Muscle of arm (tissue), 12 donors: ENCODE data around the gene FSIP1. TPM values are rescaled to one million over a fixed set of nuclear protein-coding genes. Genes with fewer than 3 reads are reported as not detected.

Experiments
- DNase-seq: peaks from one replicate; pipeline ENCODE4 v3.0.0-alpha.2; 2013
- polyA plus RNA-seq, 12 donors: library from polyadenylated mRNA; unstranded; fragments of 120-200 nt; gene quantifications; one replicate each; pipeline ENCODE4 v1.2.1, GENCODE V29; 2013; ENCODE audit not compliant: insufficient read length in 12 of 12

FSIP1 gene
- polyA plus RNA-seq, 12 donors, result 0.11 to 0.97 (median 0.43) TPM; not detected in 2

DNA sequence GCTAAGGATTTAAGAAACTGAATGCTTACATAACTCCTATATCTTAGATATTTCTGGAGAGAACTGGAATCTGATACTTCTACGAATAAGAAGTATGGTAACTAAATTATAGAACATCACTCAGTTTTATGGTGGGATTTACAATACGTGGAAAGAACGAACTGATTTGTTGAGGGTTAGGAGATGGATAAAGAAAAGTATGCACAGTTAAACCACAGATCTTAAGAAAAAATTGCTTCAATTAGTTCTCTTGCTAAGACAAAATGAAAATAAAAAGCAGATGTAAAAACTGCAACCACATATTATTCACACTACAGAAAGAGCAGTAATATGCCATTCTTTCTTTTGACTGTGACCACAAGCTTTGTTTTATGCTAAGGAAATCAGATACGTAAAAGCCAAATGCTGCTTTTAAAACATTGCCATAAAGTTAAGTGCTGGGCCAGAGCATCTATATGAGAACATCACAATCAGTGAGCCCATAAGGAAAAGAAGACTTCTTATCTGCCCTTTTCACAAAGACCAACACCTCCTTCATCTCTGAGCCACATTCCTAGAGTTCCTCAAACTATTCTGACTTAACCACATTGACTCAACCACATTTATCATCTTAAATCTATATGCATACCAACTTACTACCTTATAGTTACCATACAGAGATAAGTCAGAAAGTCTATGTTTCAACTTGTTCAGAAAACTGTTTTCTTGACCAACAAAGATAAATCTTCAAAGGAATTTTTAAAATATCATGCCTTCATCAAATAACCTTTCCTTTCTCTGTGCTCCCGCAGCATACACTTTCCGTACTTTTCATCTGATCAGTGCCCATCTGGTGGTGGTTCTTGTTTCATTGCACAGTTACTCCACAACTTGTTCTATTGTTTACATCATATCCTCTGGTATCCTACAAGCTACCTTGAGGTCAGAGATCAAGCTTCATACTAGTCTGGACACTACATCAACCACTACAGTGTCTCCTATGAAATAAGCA, 61.7 kb downstream of the FSIP1 start:
- no peak for DNase-seq

DNA sequence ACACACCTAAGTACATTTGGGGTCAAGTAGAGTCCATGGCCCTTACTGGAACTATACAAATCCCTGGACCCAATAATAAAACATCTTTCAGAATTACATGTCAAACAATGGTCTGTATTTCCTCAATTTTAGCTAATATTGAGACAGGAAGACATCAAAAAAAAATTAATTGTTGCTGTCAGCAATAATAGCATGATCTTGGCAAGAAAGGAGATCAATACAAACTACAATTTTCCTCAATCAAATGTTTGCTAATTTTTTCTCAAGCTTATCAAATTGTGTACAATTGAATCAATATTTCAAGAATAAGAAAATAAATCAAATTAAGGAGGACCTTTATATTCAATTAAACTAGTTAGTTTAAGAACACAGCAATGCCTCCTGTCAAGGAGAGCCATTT, 62.6 kb downstream of the FSIP1 start:
- no peak for DNase-seq

DNA sequence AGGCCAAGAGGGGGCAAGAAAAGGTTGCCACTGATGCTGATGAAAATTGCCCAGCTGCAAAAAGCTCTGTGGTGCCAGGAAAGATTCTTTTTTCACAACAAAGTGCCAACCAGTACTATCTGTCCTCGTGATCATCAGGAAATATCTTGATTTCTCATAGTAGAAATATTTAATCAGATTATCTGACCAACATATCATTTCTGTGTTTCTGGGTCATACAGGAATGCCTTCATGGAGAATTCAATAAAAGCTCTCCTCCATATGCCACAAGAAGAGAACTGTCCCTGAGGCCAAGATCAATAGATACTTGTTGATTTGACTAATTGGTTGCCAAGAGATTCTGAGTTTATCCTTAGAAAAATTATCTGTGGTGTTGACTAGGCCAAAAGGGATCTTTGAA, 63.5 kb downstream of the FSIP1 start:
- DNase-seq, result no peak

DNA sequence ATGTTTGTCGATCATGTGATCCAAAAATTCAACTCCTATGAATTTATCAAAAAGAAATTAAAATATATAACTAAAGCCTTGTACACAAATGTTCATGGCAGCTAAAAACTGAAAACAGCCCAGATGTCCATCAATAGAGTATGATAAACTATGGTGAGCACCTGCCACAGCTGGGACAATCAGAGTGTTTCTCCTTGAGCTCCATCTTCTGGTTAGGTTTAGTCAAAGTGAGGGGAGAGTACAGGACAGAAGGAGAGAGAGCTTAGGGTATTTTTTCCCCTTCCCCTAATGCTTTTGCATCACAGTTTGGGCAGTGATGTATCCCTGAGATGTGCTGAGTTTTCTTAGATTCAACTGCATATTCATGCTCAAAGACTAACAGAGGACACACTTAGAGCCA, 65.5 kb downstream of the FSIP1 start:
- DNase-seq, result no peak

DNA sequence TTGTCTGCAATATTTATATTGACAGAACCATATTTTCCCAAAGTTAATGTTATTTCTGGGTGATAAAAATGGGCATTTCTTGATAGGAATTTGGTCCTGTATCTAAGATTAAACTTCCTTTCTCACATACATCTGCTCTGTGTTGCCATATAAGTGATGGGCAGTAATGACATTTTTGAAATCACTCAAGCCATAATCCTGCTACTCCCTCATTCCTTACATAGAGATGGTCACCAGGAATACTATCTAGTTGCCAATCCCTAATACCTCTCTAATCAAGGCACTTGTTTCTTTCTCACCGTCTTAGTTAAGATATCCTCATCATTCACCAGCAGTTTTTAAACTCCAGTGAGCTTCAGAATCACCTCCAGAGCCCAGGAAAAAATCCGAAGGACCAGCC, 68.4 kb downstream of the FSIP1 start:
- DNase-seq, result no peak

DNA sequence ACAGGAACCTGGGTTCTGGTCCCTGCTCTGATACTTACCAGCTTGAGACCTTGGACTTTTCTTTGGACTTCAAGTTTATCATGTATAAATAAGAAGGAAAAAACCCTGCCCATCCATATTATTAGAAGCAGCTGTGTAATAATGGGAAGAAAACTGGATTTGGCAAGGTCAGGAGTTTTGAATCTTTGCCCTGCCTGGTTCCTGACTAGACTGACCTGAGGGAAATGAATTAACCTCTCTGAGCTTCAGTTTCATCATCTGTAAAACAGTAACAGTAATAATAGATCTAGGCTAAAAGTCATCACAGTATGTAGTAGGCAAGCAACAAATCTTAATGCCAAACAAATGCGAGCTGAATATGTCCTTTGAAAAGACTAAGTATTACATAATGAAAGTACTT, 68.8 kb downstream of the FSIP1 start:
- DNase-seq, result no peak

DNA sequence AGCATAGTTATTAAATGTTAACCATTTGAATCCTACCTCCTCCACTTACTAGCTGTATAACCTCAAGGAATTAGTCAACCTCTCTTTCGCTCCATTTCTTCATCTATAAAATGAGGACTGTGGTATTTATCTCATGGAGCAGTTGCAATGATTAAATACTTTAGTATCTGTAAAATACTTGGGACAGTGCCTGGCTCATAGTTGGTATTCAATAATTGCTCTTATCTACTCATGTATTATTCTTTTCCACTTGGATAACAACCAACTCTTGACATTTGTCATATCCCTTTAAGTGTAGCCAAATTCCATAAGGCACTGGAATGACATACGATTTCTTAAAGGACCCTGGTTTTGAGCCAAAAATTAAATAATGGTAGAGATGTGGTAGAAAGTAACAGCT, 72.0 kb downstream of the FSIP1 start:
- no peak for DNase-seq

DNA sequence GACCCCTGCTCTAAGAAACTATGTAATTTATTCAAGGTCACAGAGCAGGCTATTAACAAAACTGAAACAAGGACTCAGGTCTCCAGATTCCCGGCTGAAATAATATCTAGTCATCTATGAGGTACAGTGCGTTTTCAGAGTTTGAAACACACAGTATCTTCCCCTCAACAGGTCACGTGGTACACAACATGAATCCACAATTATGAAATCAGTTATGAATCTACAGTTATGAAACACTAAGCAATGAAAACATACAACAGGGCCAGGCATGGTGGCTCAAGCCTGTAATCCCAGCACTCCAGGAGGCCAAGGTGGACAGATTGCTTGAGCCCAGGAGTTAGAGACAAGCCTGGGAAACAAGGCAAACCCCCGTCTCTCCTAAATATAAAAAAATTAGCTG, 72.7 kb downstream of the FSIP1 start:
- no peak for DNase-seq

DNA sequence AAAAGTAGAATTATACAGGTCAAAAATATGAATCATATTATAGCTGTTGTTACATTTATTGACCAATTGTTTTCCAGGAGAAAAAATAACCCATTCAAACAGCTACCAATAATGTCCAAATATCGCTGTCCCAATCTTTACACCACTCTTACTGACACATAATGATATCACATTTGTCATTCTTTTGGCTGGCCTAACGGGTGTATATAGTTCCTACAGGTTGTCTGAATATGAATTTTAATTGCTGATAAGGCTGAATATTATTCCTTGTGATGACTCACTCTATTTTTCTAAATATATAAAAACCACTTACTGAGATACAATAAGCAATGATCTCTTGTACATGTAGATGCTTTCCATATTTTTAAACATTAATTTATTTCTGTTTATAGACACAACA, 76.4 kb downstream of the FSIP1 start:
- DNase-seq, result no peak

DNA sequence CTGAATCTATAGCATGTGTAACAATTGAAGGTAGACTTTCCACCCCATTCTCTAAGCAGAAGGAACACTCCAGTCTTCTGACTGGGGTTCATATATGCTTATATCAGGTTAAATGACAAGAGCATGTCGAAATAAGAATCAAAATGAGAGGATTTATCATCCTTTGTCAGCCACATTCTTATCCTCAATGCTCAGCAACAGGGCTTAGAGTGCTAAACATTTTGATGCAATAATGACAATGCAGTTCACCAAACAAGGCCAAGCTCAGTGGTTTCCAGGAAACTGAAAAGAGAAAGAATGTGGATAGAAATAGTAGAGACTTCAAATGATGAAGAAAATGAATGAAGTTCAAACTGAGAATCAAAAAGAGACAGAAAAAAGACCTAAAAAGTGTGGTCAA, 78.0 kb downstream of the FSIP1 start:
- no peak for DNase-seq

DNA sequence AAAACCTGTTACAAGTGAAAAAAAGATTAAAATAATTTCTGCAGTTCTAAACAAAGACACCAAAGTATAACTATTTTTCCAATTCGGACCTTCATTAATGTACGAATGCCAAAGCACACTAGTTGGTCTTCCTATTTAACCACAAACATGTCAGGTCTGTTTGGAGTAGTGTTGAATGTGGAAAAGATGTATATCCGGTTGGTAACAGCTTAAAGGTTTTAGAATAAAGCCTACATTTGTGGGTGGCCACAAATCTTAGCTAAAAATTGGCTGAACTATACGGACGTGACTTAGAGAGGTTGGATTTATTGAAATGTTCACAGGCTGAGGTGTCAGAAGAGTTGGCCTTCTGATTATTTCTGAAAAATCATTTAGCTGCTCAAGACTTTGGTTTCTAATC, 78.4 kb downstream of the FSIP1 start:
- no peak for DNase-seq

DNA sequence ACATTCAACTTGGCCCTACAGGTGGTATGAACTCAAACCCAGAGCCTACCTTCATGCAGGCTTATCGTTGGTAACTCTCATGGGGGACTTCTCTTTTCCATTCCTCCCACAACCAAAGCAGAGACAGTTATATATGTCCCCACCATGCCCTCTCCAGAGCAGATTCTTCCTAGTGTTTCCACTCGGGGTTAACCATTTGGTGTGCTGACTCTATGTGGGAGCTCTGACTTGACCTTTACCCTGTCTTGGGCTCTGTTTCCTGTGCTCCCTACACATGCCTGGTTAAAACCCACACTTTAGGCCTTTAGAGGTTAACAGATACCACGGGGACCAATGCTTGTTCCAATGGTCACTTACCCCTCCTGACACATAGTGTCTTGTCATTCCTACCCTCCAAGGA, 80.7 kb downstream of the FSIP1 start:
- DNase-seq, result no peak

DNA sequence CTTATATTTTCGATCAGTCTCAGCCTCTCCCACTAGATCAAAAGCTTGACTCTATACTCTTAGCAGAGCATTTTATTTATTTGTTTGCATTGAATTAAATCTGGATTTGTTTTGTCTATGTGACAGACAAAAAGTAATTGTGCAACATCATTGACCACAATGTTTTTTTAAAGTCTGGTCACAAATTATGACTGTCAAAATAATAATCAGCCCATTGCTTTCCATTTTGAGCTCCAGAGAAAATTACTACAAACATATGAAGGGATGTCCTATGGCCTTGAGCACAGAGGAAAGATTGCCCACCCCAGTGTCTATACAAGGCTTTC, 82.3 kb downstream of the FSIP1 start:
- DNase-seq, result no peak

DNA sequence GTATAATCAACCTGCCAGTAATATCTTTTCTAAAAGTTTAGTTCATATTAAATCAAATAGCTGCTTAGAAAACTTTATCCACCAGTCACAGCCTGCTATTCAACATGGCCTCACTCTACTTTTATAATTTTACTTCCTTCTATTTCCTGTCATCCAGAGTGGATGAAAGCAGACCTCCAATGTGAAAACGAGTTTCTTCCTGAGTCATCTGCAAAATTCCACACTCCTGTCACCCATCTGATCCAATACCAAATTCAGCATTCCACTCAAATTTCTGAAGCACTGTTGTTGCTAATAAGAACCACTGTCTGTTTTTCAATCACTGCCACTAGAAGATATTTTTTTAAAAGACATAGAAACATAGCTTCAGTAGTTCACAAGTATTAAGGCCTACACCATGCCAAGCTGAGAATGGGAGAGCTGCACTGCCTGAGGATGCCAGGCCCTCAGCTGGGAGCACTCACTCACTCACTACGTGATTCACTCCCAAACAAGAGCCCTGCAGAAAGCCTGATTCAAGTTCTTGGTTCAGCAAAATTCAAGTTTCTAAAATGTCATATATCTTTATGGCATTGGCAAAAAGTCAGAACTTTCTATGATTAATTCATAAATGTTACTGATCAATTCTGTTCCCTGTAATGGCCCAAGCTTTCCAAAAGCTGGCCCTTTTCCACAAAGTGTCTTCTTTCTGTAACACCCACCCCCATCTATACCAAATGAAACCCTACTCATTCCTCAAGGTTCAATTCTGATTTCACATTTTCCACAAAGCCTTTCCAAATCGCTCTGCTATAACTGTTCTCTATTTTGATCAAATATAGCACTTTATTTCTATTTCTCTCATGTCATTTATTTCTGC, 82.9 kb downstream of the FSIP1 start:
- peak; percentile 68 for DNase-seq

DNA sequence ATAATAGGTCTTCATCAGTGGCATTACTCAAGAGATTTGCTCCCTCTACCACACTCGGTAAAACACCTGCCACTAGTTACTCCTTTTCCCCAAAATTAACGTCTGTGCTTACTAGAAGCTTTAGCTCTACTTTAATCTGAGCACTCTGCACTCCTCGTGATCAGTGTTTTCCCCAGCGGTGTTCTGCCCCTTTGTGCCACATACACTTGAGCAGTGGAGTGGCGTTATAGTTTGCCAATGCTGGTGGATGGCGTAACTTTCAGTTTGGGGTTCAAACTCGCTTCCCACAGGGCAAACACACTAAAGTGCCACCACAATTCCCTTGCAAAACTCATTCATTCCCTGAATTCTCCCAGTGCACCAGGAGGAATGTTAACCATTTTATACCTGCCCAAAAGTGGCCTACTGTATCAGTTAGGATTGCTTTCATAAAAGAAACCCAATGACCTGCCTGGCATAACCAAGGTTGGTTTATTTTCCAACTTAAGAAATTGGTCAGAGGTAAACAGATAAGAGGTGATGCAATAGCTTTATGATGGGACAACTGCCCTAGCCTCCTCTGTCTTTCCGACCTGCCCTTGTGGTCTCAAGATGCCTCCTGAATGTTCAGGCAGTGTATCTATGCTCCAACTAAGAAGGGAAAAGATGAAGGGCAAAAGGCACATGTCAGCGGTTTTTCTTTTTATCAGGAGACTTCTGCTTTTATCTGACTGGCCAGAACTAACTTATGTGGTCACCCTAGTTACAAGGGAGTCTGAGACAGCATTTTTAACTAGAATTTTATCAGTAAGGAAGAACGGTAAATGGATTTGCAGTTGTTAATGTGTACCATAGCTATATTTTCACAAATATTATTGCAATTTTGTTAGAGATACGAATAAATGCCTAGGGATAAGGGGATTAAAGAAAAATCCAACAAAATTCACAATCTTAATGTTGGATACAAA, 83.9 kb downstream of the FSIP1 start:
- no peak for DNase-seq

DNA sequence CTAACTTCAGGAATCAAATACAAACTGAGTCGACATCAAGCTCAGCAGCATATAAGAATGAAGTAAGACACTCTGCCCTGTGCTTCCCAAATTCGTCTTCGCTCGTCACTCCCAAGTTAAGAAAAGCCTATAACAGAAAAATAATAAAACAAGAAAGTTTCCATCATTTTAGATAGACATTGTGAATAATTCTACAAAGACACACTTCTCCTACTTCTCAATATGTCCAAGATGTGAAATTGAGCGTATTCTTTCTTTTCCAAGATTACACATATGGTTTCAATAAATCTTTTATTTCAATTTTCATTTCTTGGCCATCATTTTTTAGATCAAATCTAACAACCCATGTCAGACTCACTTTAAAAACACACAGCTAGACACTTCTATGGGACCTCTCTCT, 85.1 kb downstream of the FSIP1 start:
- DNase-seq, result no peak

DNA sequence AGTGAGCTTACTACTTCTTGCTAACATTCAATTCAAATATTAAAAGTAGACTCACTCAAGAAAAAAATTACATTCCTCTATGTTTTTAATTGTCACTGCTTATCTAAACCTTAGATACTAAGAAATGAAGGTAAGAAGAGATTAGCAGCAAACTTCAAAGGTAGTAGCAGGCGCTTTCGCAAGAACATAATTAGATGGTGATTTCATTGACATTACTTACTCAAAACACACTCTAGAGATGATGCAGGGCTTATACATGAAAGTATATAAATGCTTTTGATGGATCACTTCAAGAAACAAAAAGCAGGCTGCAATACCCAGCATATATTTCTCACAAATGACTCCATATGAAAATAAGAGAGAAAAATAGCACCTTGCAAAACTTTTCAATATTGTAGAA, 86.8 kb downstream of the FSIP1 start:
- DNase-seq, result no peak

DNA sequence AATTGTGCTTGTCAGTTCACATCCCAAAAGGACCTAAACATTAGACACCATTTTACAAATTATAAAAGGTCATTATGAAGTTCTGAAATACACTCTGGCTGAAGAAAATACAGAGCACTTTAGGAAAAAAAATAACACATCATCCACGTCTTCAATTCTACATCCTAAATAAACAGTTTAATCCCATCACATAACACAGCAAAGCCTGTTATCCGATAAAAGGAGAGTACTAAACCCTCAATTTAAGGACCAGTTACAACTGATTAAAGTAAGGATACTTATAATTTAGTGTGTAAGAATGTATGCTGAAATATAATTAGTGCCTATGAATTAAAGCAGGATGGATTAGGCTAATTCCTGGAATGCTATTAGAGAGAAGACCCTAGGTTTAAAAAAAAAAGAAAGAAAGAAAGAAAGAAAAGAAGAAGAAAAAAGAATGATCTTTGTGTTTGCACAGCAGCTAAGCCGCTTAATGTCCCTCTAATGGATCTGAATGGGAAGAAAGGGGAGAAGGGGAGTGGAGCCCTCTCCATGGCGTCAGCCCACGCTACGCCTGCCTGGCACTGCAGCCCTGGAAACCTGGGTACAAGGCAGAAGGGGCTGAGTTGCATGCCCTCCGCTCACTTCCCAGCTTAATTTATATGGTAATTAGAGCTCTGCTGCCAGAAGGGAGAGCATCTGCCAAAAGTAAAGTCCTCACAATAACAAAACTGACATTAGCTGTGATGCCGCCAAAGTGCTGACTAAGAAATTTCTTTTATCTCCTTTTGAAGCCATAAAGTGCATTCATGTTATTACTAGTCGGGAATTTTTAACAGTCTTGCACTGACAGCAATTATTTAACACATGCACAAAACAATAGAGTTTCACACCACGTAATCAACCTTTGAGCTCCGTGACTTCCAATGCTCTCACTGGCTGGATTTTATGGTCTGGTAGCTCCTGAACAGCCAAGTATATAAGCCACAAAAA, 90.0 kb downstream of the FSIP1 start:
- DNase-seq, result no peak

DNA sequence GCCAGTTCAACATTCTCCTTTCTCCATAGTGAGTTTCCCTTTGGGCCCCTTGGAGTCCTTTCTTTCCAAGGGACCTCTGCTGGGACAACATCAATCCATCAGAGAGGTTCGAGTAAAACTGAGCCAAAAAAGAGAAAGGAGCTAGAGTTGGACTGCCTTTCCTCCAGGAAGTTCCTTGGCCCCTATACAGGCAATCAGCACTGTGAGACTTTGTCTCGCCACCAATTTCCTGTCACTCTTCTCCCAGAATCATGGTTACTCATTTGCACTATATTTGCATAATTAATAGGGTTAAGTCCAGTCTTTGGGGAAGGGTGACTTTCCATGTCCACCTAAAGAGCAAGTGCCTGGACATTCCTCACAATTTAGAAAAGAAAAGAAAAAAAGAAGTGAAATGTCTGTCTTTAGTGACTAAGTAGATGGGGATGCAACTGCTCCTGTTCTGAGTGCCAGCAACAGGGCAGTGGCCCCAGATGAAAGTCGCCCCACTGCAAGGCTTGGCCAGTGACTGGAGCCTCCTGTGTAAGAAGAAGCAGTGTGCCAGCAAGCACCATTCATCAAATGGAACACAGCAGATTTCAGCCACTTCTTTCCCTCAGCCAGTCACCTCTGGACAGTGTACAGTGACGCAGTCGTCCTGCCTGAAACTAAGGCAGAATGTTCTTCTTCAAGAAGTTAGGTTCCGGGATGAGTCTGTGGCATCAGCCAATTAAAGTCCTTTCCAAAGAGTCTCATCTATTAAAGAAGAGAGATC, 91.6 kb downstream of the FSIP1 start:
- DNase-seq, result no peak

DNA sequence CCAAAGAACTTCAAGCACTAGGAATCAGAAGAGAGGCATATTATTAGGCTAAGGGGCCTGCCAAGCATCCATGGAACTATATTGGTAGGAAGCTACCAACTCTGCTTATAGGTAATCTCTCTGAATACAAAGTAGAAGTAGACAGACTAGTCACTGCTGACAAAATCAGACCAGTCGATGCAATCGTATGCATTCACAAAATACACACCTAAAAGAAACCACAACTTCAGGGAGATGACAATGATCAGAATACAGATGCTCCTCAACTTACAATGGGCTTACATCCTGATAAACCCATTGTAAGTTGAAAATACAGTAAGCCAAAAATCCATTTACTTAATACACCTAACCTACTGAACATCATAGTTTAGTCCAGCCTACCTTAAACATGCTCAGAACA, 94.7 kb downstream of the FSIP1 start:
- no peak for DNase-seq
